ENCODE data around the gene KCNH3.

KCNH3 gene

GRCh38 chr12:49548481-49548821 lies 9.6 kb downstream of the KCNH3 start:
- no peak for DNase-seq

- DNase-seq = peak in 1 of 2 experiments; percentile 15
Measured at GRCh38 chr12:49548822-49549648, 10.2 kb downstream of the KCNH3 start.

GRCh38 chr12:49549735-49550692 lies 11.2 kb downstream of the KCNH3 start:
- no peak for DNase-seq

- no peak for DNase-seq
Measured at GRCh38 chr12:49550693-49551252, 11.9 kb downstream of the KCNH3 start.

DNA sequence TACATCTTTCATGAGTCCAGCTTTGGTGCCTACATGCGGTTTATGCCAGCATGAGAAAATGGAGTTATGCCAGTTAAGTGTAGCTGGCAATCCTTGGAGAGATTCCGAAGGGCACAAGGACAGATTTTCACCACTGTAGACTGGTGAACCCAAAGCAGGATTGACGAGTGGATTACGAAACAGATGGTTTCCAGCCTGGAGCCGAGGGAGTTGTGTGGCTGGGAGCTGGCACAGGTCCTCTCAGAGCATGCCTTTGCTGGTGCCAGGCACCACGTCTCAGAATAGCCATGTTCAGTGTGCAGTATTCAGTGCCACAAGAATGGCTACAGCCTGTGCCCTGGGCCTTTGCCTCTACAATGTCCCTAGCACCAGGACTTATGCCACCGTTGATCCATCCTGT lies 13.2 kb downstream of the KCNH3 start:
- no peak for DNase-seq

DNA sequence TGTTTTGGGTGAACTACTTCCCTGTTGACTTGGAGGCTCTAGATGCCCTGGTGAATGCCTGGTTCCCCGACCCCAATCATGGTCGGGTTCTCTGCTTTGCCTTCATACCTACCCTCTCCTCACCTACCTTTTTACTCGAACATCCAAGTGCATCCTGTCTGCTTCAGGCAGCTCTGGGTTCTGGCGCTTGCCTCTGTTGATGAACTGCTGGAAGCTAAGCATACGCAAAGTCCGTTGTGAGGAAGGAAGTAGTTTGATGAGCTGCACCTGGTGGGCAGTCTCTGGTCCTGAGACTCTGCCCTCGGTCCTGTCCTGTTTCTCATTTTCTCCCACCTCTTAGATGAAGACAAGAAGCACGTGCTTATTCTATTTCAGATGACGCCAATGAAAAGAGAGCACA lies 13.6 kb downstream of the KCNH3 start:
- no peak for DNase-seq

DNA sequence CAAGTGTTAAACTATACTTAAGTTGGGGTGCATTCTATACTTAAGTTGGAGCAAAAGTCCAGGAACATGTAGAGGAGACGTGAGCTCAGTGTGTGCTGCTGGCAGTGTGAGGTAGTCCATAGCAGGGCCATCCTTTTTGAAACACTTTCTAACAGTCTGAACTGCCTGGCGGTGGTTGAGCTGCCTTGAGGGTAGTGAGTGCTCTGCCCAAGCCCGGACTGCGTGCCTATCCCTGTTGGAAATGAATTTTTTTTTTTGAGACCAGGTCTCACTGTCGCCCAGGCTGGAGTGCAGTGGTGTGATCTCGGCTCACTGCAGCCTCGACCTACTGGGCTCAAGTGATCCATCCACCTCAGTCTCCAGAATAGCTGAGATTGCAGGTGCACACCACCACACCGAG lies 14.1 kb downstream of the KCNH3 start:
- DNase-seq = no peak

DNA sequence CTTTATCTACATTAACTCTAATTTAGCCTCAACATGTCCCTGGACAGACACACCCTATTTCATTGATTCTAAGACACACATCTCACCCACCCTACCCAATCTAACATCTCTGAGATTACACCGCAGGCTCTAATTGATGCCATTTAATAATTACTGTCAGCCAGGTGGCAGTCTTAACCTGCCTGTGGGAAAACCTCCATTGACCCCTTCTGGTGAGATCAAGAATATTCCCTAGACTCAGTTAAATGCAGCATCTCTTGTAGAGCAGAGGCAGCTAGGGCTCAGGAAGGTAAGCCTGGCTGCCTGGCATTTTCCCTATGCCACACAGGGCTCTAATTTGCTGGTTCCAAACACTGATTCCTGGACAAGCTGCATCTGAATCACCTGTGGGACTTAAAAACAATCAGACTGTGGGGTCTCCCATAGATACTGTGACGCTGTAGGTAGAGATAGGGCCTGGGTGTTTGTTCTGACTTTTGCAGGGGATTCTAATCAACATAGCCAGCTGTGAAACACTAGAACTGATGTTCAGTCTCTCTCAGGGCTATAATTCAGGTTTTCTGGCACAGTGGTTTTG lies 14.8 kb downstream of the KCNH3 start:
- DNase-seq = no peak

- DNase-seq = no peak
Measured at GRCh38 chr12:49554266-49554665, 15.4 kb downstream of the KCNH3 start.

DNA sequence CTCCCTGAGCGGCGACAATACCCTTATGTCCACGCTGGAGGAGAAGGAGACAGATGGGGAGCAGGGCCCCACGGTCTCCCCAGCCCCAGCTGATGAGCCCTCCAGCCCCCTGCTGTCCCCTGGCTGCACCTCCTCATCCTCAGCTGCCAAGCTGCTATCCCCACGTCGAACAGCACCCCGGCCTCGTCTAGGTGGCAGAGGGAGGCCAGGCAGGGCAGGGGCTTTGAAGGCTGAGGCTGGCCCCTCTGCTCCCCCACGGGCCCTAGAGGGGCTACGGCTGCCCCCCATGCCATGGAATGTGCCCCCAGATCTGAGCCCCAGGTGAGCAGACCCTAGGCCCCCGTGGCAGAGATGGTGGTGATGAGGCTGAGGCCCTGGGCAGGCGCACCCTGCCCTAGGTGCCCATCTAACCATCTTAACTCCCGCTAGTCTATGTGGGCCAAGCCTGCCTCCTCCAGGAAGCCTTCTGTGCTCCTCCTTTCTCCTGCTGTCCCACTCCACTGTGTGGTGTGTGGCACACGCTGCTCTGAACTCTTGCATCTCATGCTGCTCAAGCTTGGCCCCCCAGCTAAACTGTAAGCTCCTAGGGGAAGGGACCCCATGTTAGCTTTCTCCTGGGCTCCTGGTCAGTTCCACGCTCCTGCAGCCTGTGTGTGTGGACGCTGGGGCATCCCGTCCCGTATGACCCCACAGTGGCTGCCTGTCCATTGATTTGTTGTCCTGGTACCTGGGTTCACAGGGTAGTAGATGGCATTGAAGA lies 17.0 kb downstream of the KCNH3 start:
- DNase-seq = no peak

- no peak for DNase-seq
Measured at GRCh38 chr12:49556391-49557186, 17.8 kb downstream of the KCNH3 start.

DNA sequence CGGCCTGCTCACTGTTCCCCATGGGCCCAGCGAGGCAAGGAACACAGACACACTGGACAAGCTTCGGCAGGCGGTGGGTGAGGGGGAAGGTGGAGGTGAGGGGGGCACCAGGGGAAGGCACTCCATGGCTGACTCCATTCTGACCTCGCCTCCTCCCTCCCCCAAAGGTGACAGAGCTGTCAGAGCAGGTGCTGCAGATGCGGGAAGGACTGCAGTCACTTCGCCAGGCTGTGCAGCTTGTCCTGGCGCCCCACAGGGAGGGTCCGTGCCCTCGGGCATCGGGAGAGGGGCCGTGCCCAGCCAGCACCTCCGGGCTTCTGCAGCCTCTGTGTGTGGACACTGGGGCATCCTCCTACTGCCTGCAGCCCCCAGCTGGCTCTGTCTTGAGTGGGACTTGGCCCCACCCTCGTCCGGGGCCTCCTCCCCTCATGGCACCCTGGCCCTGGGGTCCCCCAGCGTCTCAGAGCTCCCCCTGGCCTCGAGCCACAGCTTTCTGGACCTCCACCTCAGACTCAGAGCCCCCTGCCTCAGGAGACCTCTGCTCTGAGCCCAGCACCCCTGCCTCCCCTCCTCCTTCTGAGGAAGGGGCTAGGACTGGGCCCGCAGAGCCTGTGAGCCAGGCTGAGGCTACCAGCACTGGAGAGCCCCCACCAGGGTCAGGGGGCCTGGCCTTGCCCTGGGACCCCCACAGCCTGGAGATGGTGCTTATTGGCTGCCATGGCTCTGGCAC lies 18.5 kb downstream of the KCNH3 start:
- no peak for DNase-seq

DNA sequence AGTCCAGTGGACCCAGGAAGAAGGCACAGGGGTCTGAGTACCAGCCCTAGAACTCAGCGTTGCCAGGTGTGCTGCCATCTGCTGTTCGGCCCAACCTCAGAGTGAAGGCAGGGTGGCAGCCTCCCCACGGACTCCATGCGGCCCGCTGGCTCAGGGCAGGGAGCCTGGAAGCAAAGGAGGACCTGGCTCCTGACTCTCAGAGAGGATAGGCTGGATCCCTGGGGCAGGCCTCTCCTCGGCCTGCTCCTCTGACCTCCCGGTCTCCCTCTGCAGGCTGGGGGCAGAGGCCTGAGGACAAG lies 19.0 kb downstream of the KCNH3 start:
- no peak for DNase-seq

GRCh38 chr12:49558526-49558925 lies 19.7 kb downstream of the KCNH3 start:
- DNase-seq = no peak

DNA sequence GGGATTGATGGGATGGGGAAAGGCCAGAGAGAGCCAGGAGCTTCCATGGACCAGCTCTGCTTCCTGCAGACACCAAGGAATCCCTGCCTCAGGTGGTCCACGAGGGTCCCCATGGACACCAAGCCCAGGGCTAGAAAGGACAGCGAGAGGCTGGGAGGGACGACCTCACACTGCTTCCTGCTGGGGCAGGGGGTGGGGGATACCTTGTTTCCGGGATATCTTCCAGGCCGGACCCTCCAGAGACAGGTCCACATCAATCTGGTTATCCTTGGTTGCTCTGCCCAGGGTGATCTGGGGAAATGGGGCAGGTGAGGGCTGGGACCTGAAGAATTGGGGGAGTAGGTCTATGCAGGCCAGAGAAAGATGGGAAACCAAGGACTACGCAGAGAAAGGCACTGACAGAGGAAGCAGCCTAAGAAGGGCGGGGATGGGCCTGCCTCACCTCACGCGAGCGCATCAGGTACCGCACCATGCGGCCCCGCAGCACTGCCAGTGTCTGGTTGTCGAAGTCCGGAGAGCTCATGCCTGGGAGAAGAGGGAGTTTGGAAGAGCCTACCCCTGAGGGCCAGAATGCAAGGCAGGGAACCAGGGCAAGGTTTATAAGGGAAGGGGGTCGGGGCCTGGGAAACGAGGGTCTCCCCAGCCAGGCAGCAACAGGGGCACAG lies 20.3 kb downstream of the KCNH3 start:
- DNase-seq = no peak

GRCh38 chr12:49560695-49561094 lies 21.9 kb downstream of the KCNH3 start:
- no peak for DNase-seq

DNA sequence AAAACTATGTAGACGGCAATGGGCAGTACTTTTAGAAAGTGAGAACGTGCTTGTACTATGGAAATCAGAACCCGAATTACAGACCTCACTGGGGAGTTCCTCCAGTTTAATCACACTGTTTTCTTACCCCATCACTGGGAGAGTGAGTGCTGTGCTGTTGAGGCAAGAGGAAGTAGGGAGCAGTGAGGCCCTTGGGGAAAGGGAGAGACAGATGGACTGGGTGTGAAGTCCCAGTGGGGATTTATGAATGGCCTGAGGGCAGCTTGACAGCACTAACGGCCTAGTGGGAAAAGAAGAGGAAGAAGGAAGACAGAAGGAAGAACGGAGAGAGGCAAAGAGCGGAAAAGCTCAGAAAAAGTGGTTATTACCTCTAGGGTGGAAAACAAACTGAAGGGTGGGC lies 23.4 kb downstream of the KCNH3 start:
- DNase-seq = no peak

DNA sequence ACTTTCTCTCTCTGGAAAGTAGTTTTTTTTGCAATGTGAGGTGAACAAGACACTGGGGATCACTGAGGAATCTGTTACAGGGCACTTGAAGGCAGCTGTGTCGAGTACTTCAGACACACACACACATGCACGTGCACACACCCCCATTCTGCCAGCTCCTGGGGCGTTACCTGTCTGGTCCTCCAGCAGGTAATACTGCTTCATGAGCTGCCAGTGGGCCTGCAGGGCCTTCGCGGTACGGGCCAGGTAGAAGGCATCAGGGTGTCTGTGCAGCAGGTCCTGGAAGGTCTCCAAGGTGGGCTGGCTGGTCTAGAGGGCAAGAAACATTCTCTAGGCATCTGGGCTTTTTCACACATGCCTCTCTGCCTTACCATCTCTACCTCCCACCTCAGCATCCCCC lies 24.0 kb downstream of the KCNH3 start:
- DNase-seq = no peak

- DNase-seq = no peak
Measured at GRCh38 chr12:49563951-49564685, 25.3 kb downstream of the KCNH3 start.

Measured in activated CD4-positive, alpha-beta T cell treated with anti-CD3 and anti-CD28 coated beads, Interleukin-2, amount 50 U/mL, for 4 hours (primary cell).